GM10847 (cell line): ENCODE measurements around the gene WDR81.
A peak's percentile ranks its signal among the peaks of the same experiment; 100 is the strongest.

ENCODE experiments used
- POLR2A ChIP-seq: IDR thresholded peaks from 2 replicates; pipeline ENCODE4 v1.6.1; 2011; ENCODE audit not compliant: insufficient read length; ENCODE audit errors: extremely low read depth

Gene WDR81

DNA sequence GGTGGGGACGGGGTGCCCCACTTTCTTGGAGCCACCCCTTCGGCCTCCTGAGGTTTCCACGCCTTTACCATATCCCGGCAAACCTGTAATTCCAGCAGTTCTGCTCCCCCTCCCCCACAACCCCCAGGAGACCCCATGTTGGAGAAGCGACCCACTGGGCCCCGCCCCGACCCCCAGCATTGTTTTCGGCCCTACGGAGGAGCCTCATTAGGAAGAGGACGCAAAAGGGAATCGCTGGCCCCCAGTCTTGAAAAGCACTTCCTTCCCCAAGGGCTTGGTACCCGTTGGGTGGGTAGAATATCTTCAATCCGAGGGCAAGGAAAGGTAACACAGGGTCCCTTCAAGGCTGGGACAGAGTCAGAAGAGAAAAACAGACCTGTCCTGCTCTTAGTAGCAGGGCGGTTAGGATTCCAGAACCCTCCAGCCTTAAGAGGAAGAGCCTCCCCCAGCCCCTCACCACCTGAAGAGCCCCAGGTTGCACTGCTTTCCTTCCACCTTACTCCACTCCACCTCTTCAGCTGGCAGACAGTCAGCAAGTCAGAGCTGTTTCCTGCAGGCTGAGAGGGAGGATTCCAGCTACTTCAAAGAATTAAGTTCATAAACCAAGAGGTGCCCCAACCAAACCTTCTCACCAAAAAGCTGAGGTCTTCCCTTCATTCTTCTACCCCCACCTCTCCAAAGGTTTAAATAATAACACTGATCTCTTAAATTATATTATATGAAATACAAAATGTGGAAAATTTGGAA is 13.5 kb upstream of the WDR81 start:
- no peak for TF ChIP-seq POLR2A

DNA sequence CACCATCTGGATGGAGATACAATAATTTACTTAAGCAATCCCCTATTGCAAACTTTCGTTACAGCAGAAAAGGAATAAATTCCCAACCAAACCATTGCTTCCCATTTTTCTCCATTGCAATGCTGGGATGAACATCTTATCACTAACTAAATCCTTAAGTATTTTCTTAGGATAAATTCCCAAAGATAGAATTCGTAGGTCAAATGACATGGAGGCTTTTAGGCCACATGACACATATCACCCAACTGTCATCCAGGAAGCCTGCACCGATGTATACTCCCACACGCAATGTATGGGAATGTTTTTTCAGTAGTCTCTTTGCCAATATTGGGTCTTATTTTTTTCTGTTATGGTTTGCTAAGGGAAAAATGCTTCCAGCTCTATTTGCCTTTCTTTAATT is 12.7 kb upstream of the WDR81 start:
- TF ChIP-seq POLR2A: no peak

DNA sequence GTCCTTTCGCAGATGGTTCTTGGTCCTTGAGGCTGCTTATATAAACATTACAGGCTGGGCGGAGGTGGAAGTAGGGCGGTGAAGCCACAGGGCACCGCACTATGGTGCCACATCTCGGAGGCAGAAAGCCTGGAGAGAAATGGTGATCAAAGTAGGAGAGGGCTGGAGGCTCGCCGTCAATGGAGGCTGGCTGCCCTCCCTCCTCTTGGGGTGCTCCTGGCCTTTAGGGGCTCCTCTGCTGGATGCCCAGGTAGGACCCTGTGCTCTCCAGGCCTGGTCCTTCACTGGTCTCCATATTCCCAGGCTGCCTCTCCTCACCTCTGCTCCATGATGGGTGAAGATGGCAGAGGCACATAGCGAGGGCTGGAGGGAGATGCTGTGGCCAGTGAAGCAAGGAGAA is 12.2 kb upstream of the WDR81 start:
- no peak for TF ChIP-seq POLR2A

DNA sequence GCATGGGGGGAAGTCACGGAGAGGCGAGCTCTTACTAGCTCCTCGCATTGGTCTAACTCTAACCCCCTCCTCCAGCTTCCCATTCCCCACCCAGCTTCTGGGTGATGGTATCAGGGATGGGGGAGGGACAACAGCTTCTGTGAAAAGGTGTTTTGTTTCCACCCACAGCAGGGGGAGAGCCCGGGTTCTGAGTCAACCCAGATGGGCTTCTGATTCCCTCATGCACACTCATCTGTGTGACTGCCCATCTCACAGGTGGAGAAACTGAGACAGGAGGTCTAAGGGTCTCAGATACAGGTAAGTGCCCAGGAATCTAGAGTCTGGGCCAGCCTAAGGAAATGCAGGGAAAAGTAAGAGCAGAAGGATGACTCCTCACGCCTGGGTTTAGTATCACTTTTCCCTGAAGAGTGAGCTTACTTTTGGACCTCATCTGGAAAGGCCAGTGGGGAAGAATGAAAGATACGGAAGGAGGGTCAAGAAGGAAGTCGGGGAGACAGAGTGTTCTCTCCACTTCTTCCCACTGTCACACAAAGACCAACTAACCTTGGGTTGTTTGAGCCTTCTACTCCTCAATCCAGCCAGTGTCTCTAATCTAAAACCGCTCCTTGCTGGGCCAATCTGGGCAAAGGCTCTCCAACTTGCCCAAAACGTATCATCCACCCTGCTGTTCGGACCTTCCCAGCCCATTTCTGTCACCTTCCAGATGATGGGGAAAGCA is 11.2 kb upstream of the WDR81 start:
- TF ChIP-seq POLR2A: no peak

DNA sequence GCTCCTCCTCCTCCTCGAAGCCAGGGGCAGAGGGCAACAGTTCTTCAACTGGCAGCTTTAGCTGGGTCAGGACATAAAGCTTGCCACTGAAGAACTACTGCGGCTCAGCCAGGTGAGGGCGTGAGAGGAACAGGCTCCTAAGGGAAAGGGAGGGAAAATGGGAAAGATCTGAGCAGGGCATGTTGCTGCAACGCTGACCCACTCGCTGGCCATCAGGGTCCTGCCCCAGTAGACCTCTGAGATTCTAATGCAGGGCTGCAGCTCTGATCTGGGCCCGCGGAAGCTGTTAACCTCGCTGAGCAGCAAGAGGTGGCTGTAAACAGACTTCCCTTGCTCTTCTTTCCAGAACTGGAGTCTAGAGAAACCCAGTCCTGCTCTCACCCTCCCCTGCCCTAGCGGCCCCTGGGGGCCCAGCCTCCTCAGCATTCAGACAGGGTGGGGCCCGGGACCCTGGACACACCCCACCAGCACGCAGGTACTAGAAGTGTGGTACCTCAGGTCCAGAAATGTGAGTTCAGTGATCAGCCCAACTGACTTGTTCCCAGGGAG is 10.6 kb upstream of the WDR81 start:
- no peak for TF ChIP-seq POLR2A

DNA sequence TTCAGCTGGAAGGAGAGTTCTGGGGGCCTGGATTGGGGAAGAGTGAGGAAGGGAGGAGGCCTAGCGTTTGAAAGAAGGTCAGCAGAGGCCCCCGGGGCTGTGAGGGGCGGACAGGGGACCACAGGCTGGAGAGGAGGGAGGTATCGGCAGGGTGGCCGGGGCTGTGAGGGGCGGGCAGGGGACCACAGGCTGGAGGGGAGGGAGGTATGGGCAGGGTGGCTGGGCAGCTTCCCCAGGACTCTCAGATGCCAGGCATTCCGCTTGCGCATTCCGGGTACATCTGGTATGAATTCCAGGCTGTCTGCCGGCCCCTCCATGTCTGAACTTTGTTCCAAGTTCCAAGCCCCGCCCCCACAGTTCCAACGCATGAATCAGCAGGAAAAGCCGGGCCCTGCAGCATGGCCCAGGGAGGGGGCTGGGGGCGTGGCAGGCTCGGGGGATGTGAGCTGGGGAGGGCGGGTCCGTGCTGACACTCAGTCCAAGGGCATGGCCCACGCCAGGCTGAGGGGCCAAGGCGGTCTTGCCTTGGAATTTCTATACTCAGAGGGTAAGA is 10.0 kb upstream of the WDR81 start:
- no peak for TF ChIP-seq POLR2A

DNA sequence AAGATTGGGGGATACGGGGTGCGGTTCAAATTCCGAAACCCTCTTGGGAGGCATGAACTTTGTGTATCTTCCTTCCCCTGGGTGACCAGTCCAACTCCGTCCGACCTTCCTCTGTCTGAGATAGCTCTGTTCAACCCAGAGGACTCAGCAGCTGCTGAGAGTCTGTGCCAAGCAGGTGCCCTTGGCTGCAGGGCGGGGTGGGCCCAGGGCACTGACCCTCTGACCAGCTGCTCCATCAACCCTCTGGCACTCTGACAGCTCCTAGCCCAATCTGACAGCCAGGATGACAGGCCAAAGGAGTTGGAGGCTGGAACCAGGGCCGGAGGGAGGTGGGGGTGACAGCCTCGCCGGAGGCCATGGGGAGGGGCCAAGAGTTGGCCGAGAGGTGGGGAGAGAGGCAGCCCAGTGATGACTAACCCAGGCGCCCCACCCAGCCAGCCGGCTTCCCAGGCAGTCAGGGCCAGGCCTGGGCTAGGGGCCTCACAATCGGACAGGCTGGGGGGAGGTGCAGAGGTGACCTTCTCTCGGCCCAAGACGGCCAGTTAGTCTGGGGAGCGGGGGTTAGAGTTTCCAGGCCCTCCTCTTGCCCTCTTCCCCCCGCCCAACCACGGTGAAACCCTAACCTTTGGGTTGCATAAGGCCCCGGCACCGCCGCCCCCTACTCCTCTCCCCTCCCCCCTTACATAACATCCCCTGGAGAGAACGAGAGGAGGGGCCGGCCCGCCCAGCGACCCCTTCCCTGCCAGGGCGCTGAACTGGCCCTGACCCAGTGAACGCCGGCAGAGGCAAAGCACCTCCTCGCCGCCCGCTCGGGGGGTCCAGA is 9.3 kb upstream of the WDR81 start:
- TF ChIP-seq POLR2A: no peak

DNA sequence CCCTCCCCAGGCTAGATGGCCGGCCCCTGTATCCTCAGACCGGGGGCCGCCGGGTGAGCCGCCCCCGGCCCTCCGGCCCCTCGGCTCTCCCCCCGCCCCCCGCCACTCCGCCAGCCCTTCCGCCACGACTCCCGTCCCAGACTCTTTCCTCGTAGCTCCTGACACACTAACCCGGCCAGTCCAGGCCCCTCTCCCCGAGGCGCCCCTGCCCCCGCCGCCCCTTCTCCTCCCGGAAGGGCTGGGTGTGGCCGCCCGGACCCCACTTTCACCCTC is 8.8 kb upstream of the WDR81 start:
- TF ChIP-seq POLR2A: no peak

DNA sequence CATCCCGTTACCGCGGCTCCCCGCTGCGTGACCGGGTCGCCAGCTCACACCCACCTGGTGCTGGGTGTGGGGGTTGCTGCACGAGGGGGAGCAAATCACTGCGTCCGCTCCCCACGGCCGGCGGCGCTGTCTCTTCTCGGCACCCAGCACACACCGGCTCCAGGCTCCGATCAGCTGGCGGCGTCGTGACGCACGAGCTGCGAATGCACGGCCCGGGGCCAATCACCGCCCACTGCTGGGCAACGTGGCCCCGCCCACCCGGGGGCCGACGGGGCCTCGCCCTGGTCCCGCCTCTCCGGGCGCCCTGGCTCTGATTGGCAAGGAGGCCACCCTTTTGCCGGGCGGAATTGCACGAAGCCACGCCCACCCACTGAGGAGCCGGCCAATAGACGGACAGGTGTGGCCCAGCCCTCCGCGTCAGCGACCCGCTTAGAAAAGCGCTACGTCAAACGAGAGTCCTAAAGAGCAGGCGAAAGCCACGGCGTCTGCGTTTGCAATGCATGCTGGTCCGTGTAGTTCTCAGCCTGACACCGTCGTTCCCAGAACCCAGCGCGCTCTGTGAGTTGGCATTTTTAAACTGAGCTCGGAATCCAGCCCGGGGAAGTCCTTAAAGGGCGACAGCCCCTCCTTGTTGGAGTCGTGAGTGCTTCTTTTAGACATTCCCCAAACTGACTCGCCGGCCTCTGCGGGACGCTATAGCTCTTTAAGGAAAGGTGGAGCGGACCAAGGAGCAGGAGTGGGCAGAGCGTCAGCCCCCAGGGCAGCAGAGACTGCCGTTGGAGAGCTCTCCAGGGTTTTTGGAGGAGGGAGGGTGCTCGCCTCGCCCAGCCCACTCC is 8.2 kb upstream of the WDR81 start:
- TF ChIP-seq POLR2A: peak; percentile 81

DNA sequence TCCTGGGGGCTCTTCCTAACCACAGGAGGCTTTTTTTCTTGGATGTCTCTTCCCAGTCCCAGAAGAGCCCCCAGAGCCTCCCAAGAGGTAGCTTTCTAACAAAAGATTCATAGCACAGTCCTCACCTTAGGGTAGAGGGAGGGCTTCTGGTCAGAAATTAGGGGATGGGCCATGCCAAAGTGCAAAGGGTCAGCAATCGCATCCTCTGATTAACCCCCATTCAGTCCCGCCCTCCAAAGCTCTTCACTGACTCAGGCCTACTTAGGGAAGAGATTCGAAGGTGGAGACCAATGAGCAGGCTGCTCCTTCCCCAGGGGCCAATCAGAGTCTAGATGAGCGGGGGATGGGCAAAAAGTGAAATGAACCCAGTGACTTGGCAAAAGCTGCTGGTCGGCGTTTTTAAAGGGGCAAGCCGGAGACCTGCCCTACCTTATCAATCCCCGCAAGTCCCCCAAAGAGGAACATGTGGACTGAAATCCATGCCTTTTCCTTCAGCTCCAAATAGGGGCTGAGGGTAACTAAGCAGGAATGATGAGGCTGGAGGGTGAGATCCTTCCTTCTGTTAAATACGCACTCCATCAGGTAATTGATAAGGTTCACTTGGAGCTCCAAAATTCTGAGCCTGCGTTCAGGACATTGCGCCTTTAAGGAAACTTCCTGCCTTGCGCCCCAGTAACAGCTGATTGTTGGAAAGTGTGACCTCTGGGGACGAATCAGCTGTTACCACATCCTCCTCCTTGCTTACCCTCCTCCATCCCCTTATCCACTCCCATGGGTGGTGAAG is 7.4 kb upstream of the WDR81 start:
- no peak for TF ChIP-seq POLR2A

DNA sequence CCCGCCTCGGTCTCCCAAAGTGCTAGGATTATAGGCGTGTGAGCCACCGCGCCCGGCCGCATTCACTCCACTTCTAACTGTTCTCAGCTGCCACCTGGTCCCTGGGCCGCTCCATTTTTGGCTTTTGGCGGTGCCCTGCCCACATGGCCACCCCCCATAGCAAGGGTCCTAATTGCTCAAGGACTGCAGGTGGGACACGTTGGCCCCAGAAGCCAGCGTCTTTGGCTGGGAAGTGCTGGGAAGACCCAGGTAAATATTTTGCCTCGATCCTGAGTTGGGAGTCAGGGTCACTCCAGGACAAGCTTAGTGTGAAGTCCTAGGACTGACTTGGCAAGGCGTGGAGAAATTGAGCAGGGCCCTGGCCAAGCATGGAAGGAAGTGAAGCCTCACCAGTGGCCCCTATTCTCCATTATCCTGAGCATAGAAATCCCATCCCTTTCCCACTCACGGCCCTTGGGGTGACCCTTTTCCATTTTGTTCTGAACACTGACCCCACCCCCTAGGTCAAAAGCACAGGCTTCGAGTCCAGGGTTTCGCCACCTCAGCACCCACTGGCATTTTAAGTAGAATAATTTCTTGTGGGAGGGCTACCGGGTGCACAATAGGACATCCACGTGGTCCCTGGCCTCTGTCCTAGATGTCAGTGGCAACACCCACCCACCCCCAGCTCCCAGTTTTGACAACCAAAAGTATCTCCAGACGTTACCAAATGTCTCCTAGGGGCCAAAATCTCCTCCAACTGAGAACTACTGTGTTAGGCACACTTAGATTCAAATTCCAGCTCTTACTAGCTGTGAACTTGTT is 5.9 kb upstream of the WDR81 start:
- TF ChIP-seq POLR2A: no peak

DNA sequence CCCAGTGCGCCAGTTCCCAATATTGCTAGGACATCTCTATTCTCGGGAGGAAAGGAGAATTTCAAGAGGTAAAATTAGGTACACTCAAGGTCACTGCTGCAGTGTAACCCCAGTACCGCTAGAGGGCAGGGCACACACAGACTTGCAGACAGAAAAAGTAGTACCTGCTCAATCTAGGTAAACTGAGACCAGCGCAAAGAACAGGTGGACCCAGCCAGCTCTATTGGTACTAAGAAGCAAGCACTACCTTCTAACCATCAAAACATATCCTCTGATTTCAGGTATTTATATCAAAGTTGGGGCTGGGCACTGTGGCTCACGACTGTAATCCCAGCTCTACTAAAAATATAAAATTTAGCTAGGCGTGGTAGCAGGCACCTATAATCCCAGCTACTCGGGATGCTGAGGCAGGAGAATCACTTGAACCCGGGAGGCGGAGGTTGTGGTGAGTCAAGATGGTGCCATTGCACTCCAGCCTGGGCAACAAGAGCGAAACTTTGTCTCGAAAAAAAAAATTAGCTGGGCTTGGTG is 3.6 kb upstream of the WDR81 start:
- TF ChIP-seq POLR2A: no peak
